Hepatocyte (in vitro differentiated cells): ENCODE data around the gene PHOX2A.

Experiments
- CTCF ChIP-seq: fragments of 200-600 bp; sonication (generic); IDR thresholded peaks from 2 replicates; pipeline ENCODE4 v1.5.1; 2016; ENCODE audit warnings: antibody characterized with exemption, mild to moderate bottlenecking; ENCODE audit not compliant: poor library complexity
- EZH2 ChIP-seq: fragments of 200-600 bp; sonication (generic); IDR thresholded peaks from 2 replicates; pipeline ENCODE4 v1.6.1; 2016; ENCODE audit warnings: antibody characterized with exemption, mild to moderate bottlenecking, borderline replicate concordance
- EZH2phosphoT487 ChIP-seq: fragments of 200-600 bp; sonication (generic); IDR thresholded peaks from one replicate; pipeline ENCODE4 v1.6.1; 2018; ENCODE audit warnings: antibody characterized with exemption, mild to moderate bottlenecking, low read depth, moderate library complexity; ENCODE audit not compliant: unreplicated experiment, severe bottlenecking

DNA sequence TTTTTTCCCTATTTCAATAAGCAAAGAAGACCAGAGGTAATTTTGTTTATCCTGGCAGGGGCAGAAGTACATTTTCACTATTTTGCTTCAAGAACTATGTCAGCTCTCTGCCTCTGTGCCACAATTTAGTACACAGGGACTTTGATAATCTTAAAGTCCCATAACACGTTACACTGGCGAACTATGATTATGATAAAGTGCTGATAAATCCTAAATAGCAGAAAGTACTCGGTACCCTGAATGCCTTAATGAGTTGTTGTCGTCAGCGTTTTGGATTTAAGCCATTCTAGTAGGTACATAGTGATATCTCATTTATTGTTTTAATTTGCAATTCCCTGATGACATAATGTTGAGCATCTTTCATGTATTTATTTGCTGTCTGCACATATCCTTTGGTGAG lies 16.6 kb upstream of the PHOX2A start:
- no peak for TF ChIP-seq CTCF
- no peak for TF ChIP-seq EZH2
- TF ChIP-seq EZH2phosphoT487: no peak
